Mesenteric fat pad (tissue), 1 donor: ENCODE data around the gene CFAP68. TPM values are rescaled to one million over a fixed set of nuclear protein-coding genes. Genes with fewer than 3 reads are reported as not detected.
"Not testable (repeated sequence)": the region's sequence is repeated elsewhere in the genome, so short reads cannot be mapped to it uniquely, and the experiment has no call there.

Source experiments
- DNase-seq: peaks from one replicate; pipeline ENCODE4 v3.0.0-alpha.2; 2020; ENCODE audit warnings: low spot score
- total RNA-seq: library from RNA; stranded (reverse); fragmentation: NEBNext Ultra II Directional; extraction: Animal tissue kit (Norgen Biotek cat#: 25700); gene quantifications from one replicate; pipeline ENCODE4 v1.2.1, GENCODE V29; 2021
- donor health status: DM: yes; HTN: yes; CAD: no.

CFAP68 gene
- total RNA-seq, 1 donor from 2014 or later, result 11.9 TPM

- no peak for DNase-seq
These were observed 8.8 kb upstream of the CFAP68 start for GRCh38 chr11:111870522-111870885.

- no peak for DNase-seq
These were observed 8.3 kb upstream of the CFAP68 start, which contains the start of gene ALG9 for GRCh38 chr11:111870886-111871692. ALG9 (minus strand) TSS chr11:111871581; CDS start chr11:111871482, 99 bp downstream.

- DNase-seq, result no peak
These were observed 7.6 kb upstream of the CFAP68 start for GRCh38 chr11:111871693-111872161.

GRCh38 chr11:111878385-111878848 lies 924 bp upstream of the CFAP68 start:
- DNase-seq, result no peak

DNA sequence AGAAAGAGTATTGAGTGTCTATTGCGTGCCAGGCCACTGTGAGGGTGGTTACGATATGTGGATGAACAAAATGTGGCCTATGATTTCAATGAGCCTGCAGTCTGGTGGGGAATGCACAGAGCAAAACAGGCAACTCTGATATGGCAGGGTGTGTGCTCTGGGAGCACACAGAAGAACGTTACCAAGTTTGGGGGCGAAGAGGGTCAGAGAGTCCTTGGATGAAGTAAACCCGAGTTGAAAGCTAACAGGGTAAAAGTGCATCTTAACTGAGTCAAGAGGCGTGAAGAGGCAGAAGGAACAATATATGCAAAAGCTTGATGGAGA lies 258 bp downstream of the CFAP68 start:
- DNase-seq, result no peak

DNA sequence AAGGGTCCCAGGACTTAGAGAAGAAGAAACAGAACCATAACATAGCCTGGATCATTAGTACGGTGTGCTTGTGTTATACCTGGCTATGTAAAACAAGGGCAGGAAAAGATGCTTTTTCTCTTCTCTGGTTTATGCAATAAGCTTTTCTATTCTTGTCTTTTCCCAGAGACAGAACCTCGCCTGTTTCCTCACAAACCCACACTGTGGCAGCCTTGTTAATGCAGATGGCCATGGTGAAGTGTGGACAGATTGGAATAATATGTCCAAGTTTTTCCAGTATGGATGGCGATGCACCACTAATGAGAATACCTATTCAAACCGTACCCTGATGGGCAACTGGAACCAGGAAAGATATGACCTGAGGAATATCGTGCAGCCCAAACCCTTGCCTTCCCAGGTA lies 2.9 kb downstream of the CFAP68 start:
- no peak for DNase-seq

DNA sequence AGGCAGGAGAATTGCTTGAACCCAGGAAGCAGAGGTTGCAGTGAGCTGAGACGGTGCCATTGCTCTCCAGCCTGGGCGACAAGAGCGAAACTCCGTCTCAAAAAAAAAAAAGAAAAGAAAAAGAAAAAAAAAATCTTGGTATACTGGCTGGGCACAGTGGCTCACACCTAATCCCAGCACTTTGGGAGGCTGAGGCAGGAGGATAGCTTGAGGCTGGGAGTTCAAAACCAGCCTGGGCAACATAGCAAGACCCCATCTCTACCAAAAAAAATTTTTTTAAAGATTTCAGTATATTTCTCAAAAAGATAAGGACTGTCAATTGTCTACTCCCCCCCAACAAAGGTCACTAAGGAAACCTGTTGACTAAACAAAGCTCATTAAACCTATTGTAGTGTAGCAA lies 5.7 kb downstream of the CFAP68 start:
- not testable (repeated sequence) for DNase-seq

- no peak for DNase-seq
These were observed 6.7 kb downstream of the CFAP68 start for GRCh38 chr11:111886032-111886431.

DNA sequence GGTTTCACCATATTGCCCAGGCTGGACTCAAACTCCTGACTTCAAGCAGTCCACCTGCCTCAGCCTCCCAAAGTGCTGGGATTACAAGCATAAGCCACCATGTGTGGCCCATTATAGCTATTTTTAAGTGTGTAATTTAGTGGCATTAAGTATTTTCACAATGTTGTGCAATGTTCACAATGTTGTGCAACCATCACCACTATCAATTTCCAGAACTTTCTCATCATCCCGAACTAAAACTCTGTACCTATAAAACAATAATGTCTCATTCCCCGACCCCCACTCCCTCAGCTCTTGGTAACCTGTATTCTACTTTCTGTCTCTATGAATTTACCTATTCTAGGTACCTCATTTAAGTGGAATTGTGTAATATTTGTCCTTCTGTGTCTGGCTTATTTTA lies 7.5 kb downstream of the CFAP68 start:
- no peak for DNase-seq

DNA sequence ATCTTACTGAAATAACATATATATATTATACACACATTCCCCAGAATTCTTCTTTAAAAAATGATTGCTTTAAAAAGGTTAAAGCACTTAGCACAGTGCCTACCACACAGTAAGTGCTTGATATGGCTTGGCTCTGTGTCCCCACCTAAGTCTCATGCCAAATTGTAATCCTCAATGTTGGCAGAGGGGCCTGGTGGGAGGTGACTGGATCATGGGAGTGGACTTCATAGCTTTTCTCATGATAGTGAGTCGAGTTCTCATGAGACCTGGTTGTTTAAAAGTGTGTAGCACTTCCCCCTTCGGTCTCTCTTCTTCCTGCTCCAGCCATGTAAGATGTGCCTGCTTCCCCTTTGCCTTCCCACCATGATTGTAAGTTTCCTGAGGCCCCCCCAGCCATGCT lies 26.1 kb downstream of the CFAP68 start:
- no peak for DNase-seq

DNA sequence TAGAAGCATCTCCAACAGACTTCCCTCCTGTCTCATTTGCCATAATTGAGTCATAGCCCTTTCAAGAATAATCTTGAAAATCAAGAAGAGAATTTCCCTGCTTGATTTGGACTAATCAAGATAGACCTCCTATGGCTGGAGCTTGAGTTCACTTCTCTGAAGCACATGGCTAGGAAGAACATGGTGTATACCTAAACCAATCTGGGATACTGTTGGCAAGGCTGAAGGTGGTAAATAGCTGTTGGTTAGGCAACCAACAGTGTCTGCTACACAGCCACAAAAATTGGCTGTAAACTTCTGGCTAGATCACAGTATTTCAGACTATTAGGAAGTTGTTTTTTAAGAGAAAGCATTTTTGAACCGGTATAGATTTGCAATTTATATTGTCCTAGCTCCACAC lies 27.3 kb downstream of the CFAP68 start:
- DNase-seq, result no peak

- DNase-seq, result no peak
These were observed 29.4 kb downstream of the CFAP68 start for GRCh38 chr11:111908639-111909305.

DNA sequence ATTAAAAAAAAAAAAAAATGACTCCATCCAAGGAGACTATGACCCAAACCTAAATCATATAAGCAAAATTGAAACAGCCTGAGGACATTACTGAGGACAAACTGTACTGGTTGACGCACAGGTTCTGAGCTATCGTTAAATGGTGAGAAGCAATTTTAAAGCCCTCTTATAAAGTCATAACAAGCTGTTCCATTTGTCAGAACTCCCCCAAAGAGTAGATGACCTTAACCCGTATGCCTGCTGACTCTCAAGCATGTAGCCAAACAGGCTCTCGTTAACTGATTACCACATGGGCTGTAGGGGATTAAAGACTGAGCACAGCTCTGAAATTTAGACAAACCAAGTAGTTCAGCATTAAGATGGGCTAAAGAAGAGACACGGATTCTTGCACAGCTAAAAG lies 30.0 kb downstream of the CFAP68 start:
- no peak for DNase-seq

GRCh38 chr11:111910676-111911562 lies 31.6 kb downstream of the CFAP68 start:
- no peak for DNase-seq

- DNase-seq, result no peak
These were observed 32.4 kb downstream of the CFAP68 start, which contains the start of gene CRYAB for GRCh38 chr11:111911563-111912401. CRYAB (minus strand) TSS chr11:111911770; CDS start chr11:111911724, 46 bp downstream.

GRCh38 chr11:111912535-111912934 lies 33.2 kb downstream of the CFAP68 start, which contains the start of gene HSPB2:
HSPB2 (plus strand) TSS chr11:111912734; CDS start chr11:111912830, 96 bp downstream.
- DNase-seq, result no peak

GRCh38 chr11:111913031-111913861 lies 33.9 kb downstream of the CFAP68 start:
- no peak for DNase-seq

- no peak for DNase-seq
These were observed 34.7 kb downstream of the CFAP68 start for GRCh38 chr11:111913997-111914396.

GRCh38 chr11:111916768-111917167 lies 37.4 kb downstream of the CFAP68 start:
- no peak for DNase-seq

GRCh38 chr11:111917312-111917711 lies 38.0 kb downstream of the CFAP68 start:
- no peak for DNase-seq
